Fibroblast of skin of scalp (primary cell): ENCODE measurements around the gene PELI3.

Source experiments
- DNase-seq: peaks from one replicate; pipeline ENCODE4 v3.0.0-alpha.2; 2013

The PELI3 gene

DNA sequence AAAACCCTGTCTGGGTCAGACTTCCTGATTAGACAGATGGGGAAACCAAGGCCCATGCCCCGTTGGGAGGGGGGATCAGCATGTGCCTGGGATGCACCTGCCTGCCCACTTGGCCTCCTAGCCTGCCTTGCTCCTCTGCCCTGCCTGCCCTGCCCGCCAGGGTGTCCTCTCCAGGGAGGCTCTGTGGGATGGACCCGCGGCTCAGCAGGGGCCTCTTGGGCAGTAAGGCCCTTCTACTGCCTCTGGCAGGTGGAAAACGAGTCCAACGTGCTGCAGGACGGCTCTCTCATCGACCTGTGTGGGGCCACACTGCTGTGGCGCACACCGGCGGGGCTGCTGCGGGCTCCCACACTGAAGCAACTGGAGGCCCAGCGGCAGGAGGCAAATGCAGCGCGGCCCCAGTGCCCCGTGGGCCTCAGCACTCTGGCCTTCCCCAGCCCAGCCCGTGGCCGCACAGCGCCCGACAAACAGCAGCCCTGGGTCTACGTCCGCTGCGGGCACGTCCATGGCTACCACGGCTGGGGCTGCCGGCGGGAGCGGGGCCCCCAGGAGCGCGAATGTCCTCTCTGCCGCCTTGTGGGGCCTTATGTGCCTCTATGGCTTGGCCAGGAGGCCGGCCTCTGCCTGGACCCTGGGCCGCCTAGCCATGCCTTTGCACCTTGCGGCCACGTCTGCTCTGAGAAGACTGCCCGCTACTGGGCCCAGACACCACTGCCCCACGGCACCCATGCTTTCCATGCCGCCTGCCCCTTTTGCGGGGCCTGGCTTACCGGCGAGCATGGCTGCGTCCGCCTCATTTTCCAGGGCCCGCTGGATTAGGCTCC is 8.9 kb downstream of the PELI3 start:
- no peak for DNase-seq

GRCh38 chr11:66476173-66476840 is 9.6 kb downstream of the PELI3 start:
- DNase-seq: no peak

DNA sequence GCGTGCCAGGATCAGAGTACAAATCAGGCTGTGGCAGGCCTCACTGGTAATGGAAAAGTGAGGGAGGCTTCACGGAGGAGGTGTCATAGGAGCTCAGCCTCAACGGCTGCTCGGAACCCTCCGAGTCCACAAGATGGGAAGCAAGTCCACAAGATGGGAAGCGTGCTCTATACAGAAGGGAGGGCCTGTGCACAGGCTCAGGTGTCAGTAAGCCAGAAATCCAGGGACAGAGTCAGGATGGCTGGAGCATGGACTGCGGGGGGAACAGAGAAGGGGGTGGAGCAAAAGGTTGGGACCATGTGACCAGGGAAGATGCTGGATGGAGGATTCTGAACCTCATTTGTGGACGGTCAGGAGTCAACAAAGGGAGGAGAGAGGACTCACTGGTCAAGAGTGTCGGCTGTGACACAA is 10.1 kb downstream of the PELI3 start:
- DNase-seq: no peak

DNA sequence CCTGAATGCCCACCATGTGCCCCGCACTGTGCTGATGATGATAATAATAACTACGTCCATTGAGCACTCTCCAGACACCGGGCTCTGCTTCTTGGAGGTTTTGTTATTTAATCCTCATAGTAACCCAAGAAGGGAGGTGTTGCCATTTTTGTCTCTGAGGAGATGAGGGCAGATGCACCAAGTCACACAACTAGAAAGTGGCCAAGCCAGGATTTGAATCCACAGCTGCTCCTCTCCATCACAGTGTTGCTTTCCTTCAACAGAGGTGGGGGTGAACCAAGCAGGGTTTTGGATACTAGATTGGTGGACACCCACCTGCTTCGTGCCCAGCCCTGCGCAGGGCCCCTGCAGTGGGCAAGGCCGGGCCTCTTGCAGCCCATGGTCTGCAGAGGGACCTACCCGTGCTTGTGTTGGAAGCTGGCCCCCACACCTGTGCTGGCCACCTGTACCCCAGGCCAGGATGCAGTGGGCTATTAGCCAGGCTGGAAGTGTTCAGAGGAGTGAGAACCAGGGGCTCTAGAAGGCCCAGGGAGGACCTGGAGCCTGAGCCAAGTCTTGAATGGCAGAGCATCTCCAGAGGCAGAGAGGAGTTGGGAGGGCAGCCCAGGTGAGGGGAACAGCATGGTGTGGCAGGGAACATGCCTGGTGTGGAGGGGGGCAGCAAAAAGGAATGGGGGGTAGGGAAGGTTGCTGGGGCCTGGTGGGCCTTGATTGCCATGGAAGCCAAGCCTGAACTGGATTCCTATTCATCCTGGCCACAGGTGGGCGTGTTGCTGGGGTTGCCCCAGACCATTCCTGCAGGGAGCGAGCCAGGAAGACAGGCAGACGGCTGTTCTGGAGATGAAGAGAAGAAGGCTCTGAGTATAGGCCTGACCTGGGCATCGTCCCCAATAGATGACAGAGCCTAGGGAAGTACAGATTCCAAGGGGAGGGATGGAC is 10.8 kb downstream of the PELI3 start:
- no peak for DNase-seq

GRCh38 chr11:66478729-66479393 is 12.2 kb downstream of the PELI3 start:
- DNase-seq: peak; percentile 7

DNA sequence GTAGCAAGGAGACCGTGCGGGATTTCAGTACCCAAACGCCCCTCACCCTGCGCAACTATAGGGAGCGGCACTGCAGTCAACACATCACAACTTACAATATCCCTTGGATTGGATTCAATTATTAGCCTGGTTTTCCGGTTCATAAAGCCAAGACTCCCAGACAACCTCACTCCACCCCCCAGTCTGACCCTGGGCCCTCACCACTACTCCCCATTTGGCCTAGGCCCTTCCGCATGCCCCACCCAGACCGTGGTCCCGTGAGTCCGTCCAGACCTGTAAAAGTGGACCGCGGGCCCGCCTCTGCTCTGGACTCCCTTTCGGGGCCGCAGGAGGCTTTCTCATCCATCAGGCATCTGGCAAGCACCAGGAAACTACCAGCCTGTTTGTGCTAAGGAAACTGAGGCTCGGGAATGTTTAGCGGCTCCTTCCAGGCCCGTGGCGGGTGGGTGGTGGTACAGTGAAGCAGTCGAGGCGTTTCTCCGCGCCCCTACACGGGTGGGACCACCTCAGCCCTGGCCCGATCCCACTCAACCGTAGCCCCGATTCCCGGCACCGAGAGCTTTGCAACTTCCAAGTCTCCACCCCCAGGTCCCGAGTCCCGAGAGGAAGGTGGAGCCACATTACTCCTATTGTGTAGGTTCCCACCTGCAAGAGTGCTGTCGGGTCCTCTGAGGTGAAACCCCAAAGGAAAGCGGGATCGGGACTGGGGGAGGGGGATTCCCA is 12.8 kb downstream of the PELI3 start:
- DNase-seq: peak; percentile 21

- peak; percentile 97 for DNase-seq
Measured at GRCh38 chr11:66480117-66480938, 13.6 kb downstream of the PELI3 start, which contains the start of gene DPP3. DPP3 (plus strand) TSS chr11:66480434; CDS start chr11:66482201, 1,767 bp downstream.

- DNase-seq: no peak
Measured at GRCh38 chr11:66484806-66485380, 18.2 kb downstream of the PELI3 start.

DNA sequence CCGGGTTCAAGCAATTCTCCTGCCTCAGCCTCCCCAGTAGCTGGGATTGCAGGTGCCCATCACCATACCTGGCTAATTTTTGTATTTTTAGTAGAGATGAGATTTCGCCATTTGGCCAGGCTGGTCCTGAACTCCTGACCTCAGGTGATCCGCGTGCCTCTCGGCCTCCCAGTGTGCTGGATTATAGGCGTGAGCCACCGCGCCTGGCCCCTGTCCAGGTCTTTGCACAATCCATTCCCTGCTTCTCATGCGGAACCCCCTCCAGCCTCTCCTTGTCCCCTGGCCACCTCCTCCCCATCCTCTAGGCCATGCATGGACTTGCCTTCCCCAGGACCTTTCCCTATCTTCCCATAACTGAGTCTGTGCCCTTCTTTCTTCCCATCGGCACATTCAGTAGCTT is 22.3 kb downstream of the PELI3 start:
- no peak for DNase-seq

DNA sequence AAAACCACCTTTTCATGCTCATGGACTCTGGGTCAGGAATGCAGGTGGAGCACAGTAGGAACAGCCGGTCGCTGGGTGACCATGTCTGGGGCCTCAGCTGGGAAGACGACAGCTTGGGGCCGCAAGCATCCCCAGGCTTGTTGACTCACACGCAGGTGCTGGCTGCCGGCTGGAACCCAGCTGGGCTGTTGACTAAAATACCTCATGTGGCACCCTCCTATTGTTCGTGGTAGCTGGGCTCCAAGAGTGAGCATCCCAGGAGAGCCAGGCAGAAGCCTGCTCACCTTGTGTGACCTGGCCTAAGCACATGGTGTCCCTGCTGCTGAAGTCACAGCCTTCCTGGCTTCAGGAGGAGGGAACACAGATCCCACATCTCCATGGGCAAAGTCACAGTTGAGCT is 22.9 kb downstream of the PELI3 start:
- DNase-seq: no peak

DNA sequence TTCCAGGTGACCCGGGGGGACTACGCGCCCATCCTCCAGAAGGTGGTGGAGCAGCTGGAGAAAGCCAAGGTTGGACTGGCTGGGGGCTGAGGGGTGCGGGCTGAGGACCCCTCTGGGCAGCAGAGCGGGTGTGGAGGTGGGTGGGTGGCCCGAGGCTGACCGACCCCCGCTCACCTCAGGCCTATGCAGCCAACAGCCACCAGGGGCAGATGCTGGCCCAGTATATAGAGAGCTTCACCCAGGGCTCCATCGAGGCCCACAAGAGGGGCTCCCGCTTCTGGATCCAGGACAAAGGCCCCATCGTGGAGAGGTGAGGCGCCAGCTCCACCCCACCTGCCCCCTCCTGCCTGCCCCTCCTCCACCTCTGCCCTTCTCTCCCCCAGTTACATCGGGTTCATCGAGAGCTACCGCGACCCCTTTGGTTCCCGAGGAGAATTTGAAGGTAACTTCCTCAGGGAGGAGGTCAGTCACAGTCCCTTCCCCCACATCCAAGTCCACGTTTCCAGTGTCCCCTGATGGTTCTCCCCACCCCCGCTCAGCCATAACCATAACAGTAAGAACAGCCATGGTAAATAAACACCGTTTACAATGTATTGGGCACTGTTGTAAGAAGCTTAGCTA is 24.7 kb downstream of the PELI3 start:
- no peak for DNase-seq

DNA sequence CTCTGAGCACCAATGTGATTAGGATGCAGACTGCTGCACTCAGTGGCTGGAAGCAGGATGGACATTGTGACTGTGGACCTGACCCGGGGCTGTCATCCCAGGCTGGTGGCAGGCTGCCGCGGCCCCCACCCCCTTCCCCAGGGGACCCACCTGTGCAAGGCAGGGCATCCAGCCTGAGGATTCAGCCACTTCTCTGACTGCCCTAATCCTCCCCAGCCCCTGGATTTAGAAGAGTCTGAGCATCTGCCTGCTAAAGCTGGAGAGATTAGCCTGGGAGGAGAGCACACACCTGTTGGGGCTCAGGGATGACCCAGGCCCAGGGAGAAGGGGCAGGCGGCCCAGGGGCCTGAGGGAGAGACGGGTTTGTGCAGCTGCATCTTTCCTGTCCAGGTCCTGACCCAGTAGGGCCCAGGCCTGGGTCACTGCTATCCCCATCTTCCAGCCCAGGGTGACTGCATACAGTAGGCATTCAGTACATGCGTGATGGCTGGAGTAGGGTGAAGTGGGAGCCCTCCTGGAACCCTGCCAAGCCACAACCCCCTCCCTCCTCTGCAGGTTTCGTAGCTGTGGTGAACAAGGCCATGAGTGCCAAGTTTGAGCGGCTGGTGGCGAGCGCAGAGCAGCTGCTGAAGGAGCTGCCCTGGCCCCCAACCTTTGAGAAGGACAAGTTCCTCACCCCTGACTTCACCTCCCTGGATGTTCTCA is 25.6 kb downstream of the PELI3 start:
- DNase-seq: no peak

DNA sequence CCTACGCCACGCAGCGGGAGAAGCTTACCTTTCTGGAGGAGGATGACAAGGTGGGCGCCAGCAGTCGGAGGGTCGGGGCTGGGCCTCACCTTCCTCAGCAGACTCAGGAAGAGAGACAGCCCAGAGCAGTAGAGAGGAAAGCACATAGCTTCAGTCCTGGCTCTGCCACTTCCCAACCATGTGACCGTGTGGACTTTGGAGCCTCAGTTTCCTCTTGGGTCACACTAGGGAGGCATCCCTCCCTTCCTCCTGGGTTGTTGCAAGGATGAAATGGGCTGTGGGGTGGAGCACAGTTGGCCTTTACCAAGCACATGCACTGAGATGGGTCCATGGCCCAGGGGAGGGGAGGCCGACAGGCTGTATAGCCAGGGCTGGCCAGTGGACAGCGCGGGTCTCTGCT is 26.4 kb downstream of the PELI3 start:
- no peak for DNase-seq

- no peak for DNase-seq
Measured at GRCh38 chr11:66494458-66494857, 27.8 kb downstream of the PELI3 start.

DNA sequence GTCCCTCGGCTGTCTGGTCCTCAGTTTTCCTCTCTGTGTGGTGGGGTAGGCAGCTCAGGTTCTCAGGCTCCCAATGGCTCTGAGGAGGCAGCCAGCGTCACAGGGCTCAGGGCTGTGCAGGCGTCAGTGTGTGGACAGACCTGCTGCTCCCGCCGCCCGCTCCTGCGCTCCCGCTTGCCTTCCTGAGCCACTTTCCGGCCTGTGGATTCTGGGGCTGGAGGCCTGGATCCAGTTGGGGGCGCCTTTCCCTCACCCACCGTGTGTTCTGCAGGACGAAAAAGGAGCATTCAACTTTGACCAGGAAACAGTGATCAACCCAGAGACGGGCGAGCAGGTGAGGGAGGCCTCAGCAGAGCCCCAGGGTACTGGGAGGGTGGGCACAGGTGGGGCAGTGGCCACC is 28.2 kb downstream of the PELI3 start:
- no peak for DNase-seq

DNA sequence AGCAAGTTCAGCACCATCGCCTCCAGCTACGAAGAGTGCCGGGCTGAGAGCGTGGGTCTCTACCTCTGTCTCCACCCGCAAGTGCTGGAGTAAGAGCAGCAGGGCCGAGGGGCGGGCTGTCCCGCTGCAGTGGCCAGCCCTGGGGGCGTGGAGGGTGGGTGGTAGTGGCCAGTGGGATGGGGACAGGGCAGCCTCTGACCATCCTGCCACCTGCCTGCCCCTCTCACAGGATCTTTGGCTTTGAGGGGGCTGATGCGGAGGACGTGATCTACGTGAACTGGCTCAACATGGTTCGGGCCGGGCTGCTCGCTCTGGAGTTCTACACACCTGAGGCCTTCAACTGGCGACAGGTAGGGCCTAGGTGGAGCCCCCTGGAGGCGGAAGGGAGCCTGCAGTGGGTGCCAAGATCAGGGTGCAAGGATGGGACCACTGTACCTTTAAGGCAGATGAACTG is 28.7 kb downstream of the PELI3 start:
- no peak for DNase-seq

- no peak for DNase-seq
Measured at GRCh38 chr11:66497206-66497605, 30.5 kb downstream of the PELI3 start.

- DNase-seq: no peak
Measured at GRCh38 chr11:66498506-66498905, 31.8 kb downstream of the PELI3 start.

DNA sequence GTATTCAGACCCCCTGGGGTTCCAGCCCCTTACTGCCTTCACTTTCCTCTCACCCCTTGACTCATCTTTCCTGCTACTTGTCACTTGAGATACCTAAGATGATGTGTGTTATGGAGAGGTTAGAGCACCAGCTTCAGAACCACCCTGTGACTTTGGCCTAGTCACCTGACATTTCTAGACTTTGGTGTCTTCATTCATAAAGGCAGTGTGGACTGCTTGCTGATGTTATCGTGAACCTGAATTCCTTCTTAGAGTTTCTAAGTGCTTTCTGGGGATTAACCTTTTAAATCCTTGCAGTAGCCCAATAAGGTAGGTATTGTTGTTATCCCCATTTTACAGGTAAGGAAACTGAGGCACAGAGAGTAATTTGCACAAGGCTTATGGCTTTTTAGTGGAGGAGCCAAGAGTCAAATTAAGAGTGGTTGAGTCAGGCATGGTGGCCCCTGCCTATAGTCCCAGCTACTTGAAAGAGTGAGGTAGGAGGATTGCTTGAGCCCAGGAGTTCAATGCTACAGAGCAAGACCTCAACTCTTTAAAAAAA is 38.6 kb downstream of the PELI3 start:
- no peak for DNase-seq
